HUES64 (cell line): Measurements from ENCODE around the gene RFC5.
"Not testable (repeated sequence)": the region's sequence is repeated elsewhere in the genome, so short reads cannot be mapped to it uniquely, and the experiment has no call there.

Experiments
- H3K27ac ChIP-seq: 2 replicates; pipeline ENCODE4 v1.7.0; 2013; ENCODE audit warnings: low read depth, low read length, inconsistent platforms
- H3K27me3 ChIP-seq: 2 replicates; pipeline ENCODE4 v1.6.1; 2013; ENCODE audit warnings: mild to moderate bottlenecking, low read length; ENCODE audit not compliant: insufficient read depth
- H3K36me3 ChIP-seq: 2 replicates; pipeline ENCODE4 v1.6.1; 2013; ENCODE audit warnings: mild to moderate bottlenecking, low read length; ENCODE audit not compliant: insufficient read depth
- H3K4me1 ChIP-seq: 2 replicates; pipeline ENCODE4 v1.6.1; 2013; ENCODE audit warnings: mild to moderate bottlenecking, low read length, moderate library complexity; ENCODE audit not compliant: insufficient read depth
- H3K4me3 ChIP-seq: 2 replicates; pipeline ENCODE4 v1.5.1; 2013; ENCODE audit warnings: mild to moderate bottlenecking, low read length, moderate library complexity
- H3K9ac ChIP-seq: 2 replicates; pipeline ENCODE4 v1.6.1; 2013; ENCODE audit warnings: mild to moderate bottlenecking, low read depth, low read length
- H3K9me3 ChIP-seq: 2 replicates; pipeline ENCODE4 v1.6.1; 2013; ENCODE audit warnings: low read depth, low read length; ENCODE audit not compliant: insufficient read depth
- WGBS: fragments of 150-250, 120-280 bp; methylation state at CpG from one replicate; pipeline ENCODE4 v1.1.7; 2013; ENCODE audit warnings: missing lambda C conversion rate; 5-methylcytosine and 5-hydroxymethylcytosine counted together

The RFC5 gene

GRCh38 chr12:118015944-118016343 is 559 bp upstream of the RFC5 start:
- 50% methylated on average over 7 of the region's 9 CpGs for WGBS
- no peak overlapping the region for H3K27ac ChIP-seq
- peaks cover 33% of the 10 kb centered on the region for H3K36me3 ChIP-seq
- H3K4me3 ChIP-seq, result peak overlapping the region; percentile 81
- no peak overlapping the region for H3K9ac ChIP-seq
- H3K27me3 ChIP-seq, result no peaks in the 10 kb centered on the region
- H3K4me1 ChIP-seq, result peaks cover 4% of the 10 kb centered on the region; the same call in 1 of the 2 replicates
- H3K9me3 ChIP-seq, result no peaks in the 10 kb centered on the region

GRCh38 chr12:118017926-118018325 is 1.4 kb downstream of the RFC5 start:
- H3K27ac ChIP-seq, result no peak overlapping the region
- H3K9me3 ChIP-seq, result no peaks in the 10 kb centered on the region
- no peaks in the 10 kb centered on the region for H3K27me3 ChIP-seq
- peaks cover 4% of the 10 kb centered on the region; the same call in 1 of the 2 replicates for H3K4me1 ChIP-seq
- peaks cover 52% of the 10 kb centered on the region for H3K36me3 ChIP-seq
- H3K4me3 ChIP-seq, result peak overlapping the region; percentile 81
- H3K9ac ChIP-seq, result no peak overlapping the region

GRCh38 chr12:118020036-118020435 is 3.5 kb downstream of the RFC5 start:
- WGBS, result 85% methylated on average over 1 of the region's 1 CpG
- H3K9ac ChIP-seq, result no peak overlapping the region

GRCh38 chr12:118022097-118022727 is 5.7 kb downstream of the RFC5 start:
- H3K4me3 ChIP-seq, H3K27ac ChIP-seq, H3K9me3 ChIP-seq, H3K9ac ChIP-seq, H3K4me1 ChIP-seq, H3K27me3 ChIP-seq: not testable (repeated sequence)
- H3K36me3 ChIP-seq, result peaks cover 90% of the 10 kb centered on the region
- WGBS, result 94% methylated on average over 13 of the region's 13 CpGs

More at GRCh38 chr12:118020036-118020435, 3.5 kb downstream of the RFC5 start:
- H3K9me3 ChIP-seq, result no peaks in the 10 kb centered on the region
- H3K27ac ChIP-seq, result no peak overlapping the region
- peaks cover 69% of the 10 kb centered on the region for H3K36me3 ChIP-seq
- H3K4me1 ChIP-seq, result peaks cover 4% of the 10 kb centered on the region; the same call in 1 of the 2 replicates
- H3K27me3 ChIP-seq, result no peaks in the 10 kb centered on the region
- no peak overlapping the region for H3K4me3 ChIP-seq

GRCh38 chr12:118022728-118023109 is 6.2 kb downstream of the RFC5 start:
- no peaks in the 10 kb centered on the region for H3K27me3 ChIP-seq
- no peaks in the 10 kb centered on the region for H3K9me3 ChIP-seq
- no peak overlapping the region for H3K27ac ChIP-seq
- H3K4me3 ChIP-seq, result no peak overlapping the region
- peaks cover 93% of the 10 kb centered on the region for H3K36me3 ChIP-seq
- H3K9ac ChIP-seq, result no peak overlapping the region
- H3K4me1 ChIP-seq, result no peaks in the 10 kb centered on the region
- WGBS, result 92% methylated on average over 2 of the region's 3 CpGs

GRCh38 chr12:118023301-118023860 is 6.9 kb downstream of the RFC5 start:
- no peak overlapping the region for H3K27ac ChIP-seq
- H3K4me3 ChIP-seq, result no peak overlapping the region
- H3K9ac ChIP-seq, result no peak overlapping the region
- no peaks in the 10 kb centered on the region for H3K27me3 ChIP-seq
- H3K4me1 ChIP-seq, result no peaks in the 10 kb centered on the region
- 90% methylated on average over 7 of the region's 9 CpGs for WGBS
- H3K36me3 ChIP-seq, result peaks cover 92% of the 10 kb centered on the region
- no peaks in the 10 kb centered on the region for H3K9me3 ChIP-seq

GRCh38 chr12:118025168-118025567 is 8.7 kb downstream of the RFC5 start:
- H3K4me3 ChIP-seq, result no peak overlapping the region
- H3K9ac ChIP-seq, result no peak overlapping the region
- no peak overlapping the region for H3K27ac ChIP-seq
- H3K27me3 ChIP-seq, result no peaks in the 10 kb centered on the region
- WGBS, result 92% methylated on average over 4 of the region's 4 CpGs
- H3K4me1 ChIP-seq, result no peaks in the 10 kb centered on the region
- no peaks in the 10 kb centered on the region for H3K9me3 ChIP-seq
- H3K36me3 ChIP-seq, result peaks cover 92% of the 10 kb centered on the region

GRCh38 chr12:118029166-118029565 is 12.7 kb downstream of the RFC5 start:
- H3K4me3 ChIP-seq, result no peak overlapping the region
- no peaks in the 10 kb centered on the region for H3K9me3 ChIP-seq
- no peak overlapping the region for H3K9ac ChIP-seq
- 98% methylated on average over 4 of the region's 5 CpGs for WGBS
- no peaks in the 10 kb centered on the region for H3K27me3 ChIP-seq
- no peaks in the 10 kb centered on the region for H3K4me1 ChIP-seq
- peaks cover 97% of the 10 kb centered on the region for H3K36me3 ChIP-seq
- no peak overlapping the region for H3K27ac ChIP-seq

- Histone ChIP-seq H3K27ac (no peak overlapping the region), H3K27me3 (no peaks in the 10 kb centered on the region), H3K4me3 (no peak overlapping the region), H3K4me1 (no peaks in the 10 kb centered on the region), H3K36me3 (peaks cover 97% of the 10 kb centered on the region), H3K9me3 (no peaks in the 10 kb centered on the region), H3K9ac (no peak overlapping the region)
- WGBS, result 92% methylated on average over 7 of the region's 7 CpGs
These were observed 15.7 kb downstream of the RFC5 start for GRCh38 chr12:118032188-118032587.

- Histone ChIP-seq H3K36me3 (peaks cover 98% of the 10 kb centered on the region), H3K4me1 (no peaks in the 10 kb centered on the region), H3K9ac (no peak overlapping the region), H3K9me3 (no peaks in the 10 kb centered on the region), H3K27me3 (no peaks in the 10 kb centered on the region), H3K27ac (no peak overlapping the region), H3K4me3 (no peak overlapping the region)
- WGBS, result 93% methylated on average over 2 of the region's 5 CpGs
These were observed 16.8 kb downstream of the RFC5 start for GRCh38 chr12:118033323-118033722.

GRCh38 chr12:118033902-118034301 is 17.4 kb downstream of the RFC5 start:
- H3K4me3 ChIP-seq, result no peak overlapping the region
- H3K4me1 ChIP-seq, result no peaks in the 10 kb centered on the region
- H3K27ac ChIP-seq, result no peak overlapping the region
- H3K36me3 ChIP-seq, result peaks cover 98% of the 10 kb centered on the region
- H3K9ac ChIP-seq, result no peak overlapping the region
- WGBS, result 97% methylated on average over 5 of the region's 5 CpGs
- no peaks in the 10 kb centered on the region for H3K27me3 ChIP-seq
- no peaks in the 10 kb centered on the region for H3K9me3 ChIP-seq
